A673 (cell line): ENCODE measurements around the gene MEGF10. TPM values are rescaled to one million over a fixed set of nuclear protein-coding genes. Genes with fewer than 3 reads are reported as not detected.
"Not testable (repeated sequence)": the region's sequence is repeated elsewhere in the genome, so short reads cannot be mapped to it uniquely, and the experiment has no call there.

Experiments
- BruUV-seq: library from RNA; stranded (reverse); fragments of 400-500 nt; replicated peaks from 2 replicates; lab custom pipeline; 2021; lab: Mats Ljungman, UMichigan
- CTCF ChIA-PET: fragments of 300-600 bp; sonication (Branson Sonifier 250); formaldehyde crosslinking; loops from one replicate; lab custom pipeline; 2022; ENCODE audit warnings: antibody characterized with exemption; lab: Charles Lee
- POLR2A ChIA-PET: fragments of 300-600 bp; sonication (Branson Sonifier 250); formaldehyde crosslinking; loops from one replicate; lab custom pipeline; 2022; ENCODE audit warnings: antibody characterized with exemption; ENCODE audit not compliant: low non-redundant PET; lab: Charles Lee
- DNase-seq: peaks from one replicate; pipeline ENCODE4 v3.0.0-alpha.2; 2015; ENCODE audit warnings: low spot score
- H3K27ac ChIP-seq: fragments of 200-600 bp; sonication (generic); 2 replicates; pipeline ENCODE4 v1.5.1; 2016; ENCODE audit warnings: mixed run types, low read depth, mild to moderate bottlenecking, mixed read lengths, antibody characterized with exemption, low read length; ENCODE audit not compliant: poor library complexity, severe bottlenecking
- H3K27me3 ChIP-seq: fragments of 200-600 bp; sonication (generic); replicated peaks from 2 replicates; pipeline ENCODE4 v1.6.1; 2017; ENCODE audit warnings: mixed run types, low read depth, mild to moderate bottlenecking, mixed read lengths, antibody characterized with exemption, low read length; ENCODE audit not compliant: insufficient read depth, poor library complexity
- H3K36me3 ChIP-seq: fragments of 200-600 bp; sonication (generic); 2 replicates; pipeline ENCODE4 v1.6.1; 2016; ENCODE audit warnings: mixed run types, mild to moderate bottlenecking, mixed read lengths, antibody characterized with exemption, low read length; ENCODE audit not compliant: insufficient read depth, poor library complexity, severe bottlenecking
- H3K4me1 ChIP-seq: fragments of 200-600 bp; sonication (generic); 2 replicates; pipeline ENCODE4 v1.6.1; 2017; ENCODE audit warnings: mixed run types, mild to moderate bottlenecking, mixed read lengths, antibody characterized with exemption, low read length; ENCODE audit not compliant: insufficient read depth, poor library complexity, severe bottlenecking
- H3K4me3 ChIP-seq: fragments of 200-600 bp; sonication (generic); 2 replicates; pipeline ENCODE4 v1.5.1; 2016; ENCODE audit warnings: low read depth, mixed run types, mild to moderate bottlenecking, mixed read lengths, low read length; ENCODE audit not compliant: poor library complexity, severe bottlenecking
- H3K9me3 ChIP-seq: fragments of 200-600 bp; sonication (generic); 2 replicates; pipeline ENCODE4 v1.6.1; 2016; ENCODE audit warnings: mixed run types, low read depth, mild to moderate bottlenecking, mixed read lengths, antibody characterized with exemption, low read length; ENCODE audit not compliant: poor library complexity, severe bottlenecking
- EZH2 ChIP-seq: fragments of 200-600 bp; sonication (generic); IDR thresholded peaks from 2 replicates; pipeline ENCODE4 v1.6.1; 2017; ENCODE audit warnings: borderline replicate concordance, low read depth, mild to moderate bottlenecking, mixed read lengths, antibody characterized with exemption, low read length; ENCODE audit not compliant: poor library complexity, severe bottlenecking
- intact Hi-C: fragments of 100-400 bp; cut with micrococcal nuclease; formaldehyde crosslinking; loops from one replicate; pipeline ENCODE4 v1.10.0; 2022; ENCODE audit not compliant: unreplicated experiment
- total RNA-seq: library from RNA; stranded (reverse); gene quantifications from 2 replicates; pipeline ENCODE4 v1.2.3, GENCODE V29; 2021
- TF ChIP-seq, protein P1 (sequence below): fragments of 300-800, 200-600 bp; sonication (generic); conservative IDR thresholded peaks from 2 replicates; pipeline ENCODE4 v1.5.1; 2017; ENCODE audit warnings: low read depth, mild to moderate bottlenecking, antibody characterized with exemption, low read length, moderate library complexity, mixed read lengths

The MEGF10 gene
- total RNA-seq, 1 experiment from 2014 or later = 0.71 TPM

DNA sequence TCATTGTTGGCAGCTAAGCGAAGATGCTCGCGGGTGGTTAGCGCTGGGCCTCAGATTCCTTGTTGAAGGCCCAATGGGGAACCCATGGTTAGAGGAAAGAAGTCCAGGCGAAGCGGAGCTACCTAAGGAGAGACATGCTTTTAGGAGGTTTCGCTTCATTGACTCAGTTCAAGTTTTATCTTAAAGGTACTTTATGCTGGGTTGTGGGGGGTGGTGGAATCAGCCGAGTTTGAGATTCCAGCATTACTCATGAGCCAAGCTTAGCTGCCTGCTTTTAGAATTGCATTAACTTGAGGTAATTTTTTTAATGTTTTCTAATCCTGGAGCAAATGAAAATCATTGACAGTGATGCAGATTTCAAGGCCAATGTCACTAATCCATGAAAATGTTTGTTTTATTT, 16.1 kb downstream of the MEGF10 start:
- Histone ChIP-seq H3K27ac (no peak overlapping the region), H3K27me3 (no peaks in the 10 kb centered on the region), H3K36me3 (no peaks in the 10 kb centered on the region), H3K4me1 (no peaks in the 10 kb centered on the region), H3K9me3 (no peaks in the 10 kb centered on the region), H3K4me3 (no peak overlapping the region)
- no TSS peak for BruUV-seq
- CTCF ChIA-PET = no interaction called here
- POLR2A ChIA-PET = no interaction called here
- DNase-seq = no peak
- intact Hi-C loops = no loop called here
- TF ChIP-seq EZH2 = no peak
- TF ChIP-seq, protein P1, sequence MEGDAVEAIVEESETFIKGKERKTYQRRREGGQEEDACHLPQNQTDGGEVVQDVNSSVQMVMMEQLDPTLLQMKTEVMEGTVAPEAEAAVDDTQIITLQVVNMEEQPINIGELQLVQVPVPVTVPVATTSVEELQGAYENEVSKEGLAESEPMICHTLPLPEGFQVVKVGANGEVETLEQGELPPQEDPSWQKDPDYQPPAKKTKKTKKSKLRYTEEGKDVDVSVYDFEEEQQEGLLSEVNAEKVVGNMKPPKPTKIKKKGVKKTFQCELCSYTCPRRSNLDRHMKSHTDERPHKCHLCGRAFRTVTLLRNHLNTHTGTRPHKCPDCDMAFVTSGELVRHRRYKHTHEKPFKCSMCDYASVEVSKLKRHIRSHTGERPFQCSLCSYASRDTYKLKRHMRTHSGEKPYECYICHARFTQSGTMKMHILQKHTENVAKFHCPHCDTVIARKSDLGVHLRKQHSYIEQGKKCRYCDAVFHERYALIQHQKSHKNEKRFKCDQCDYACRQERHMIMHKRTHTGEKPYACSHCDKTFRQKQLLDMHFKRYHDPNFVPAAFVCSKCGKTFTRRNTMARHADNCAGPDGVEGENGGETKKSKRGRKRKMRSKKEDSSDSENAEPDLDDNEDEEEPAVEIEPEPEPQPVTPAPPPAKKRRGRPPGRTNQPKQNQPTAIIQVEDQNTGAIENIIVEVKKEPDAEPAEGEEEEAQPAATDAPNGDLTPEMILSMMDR = no peak

DNA sequence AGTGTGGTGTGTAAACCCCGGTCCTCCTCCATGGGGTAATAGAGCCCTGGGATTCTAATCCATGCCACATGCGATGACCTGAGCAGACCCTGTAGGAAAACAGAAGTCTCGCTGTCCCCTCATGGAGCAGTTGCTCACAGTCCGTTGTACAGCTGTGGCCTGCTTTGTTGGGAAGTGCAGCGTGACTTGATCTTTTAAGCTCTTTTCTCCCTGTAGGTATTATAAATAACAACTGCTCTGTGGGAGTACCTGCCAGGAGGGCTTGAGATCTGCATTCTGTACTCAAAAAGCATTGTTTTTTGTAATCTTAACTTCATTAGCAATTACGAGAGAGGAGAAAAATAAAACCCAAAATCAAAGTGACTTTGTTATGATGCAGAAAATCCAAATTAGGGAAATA, 17.3 kb downstream of the MEGF10 start:
- no peak for TF ChIP-seq EZH2
- TF ChIP-seq, protein P1 = no peak
- H3K9me3 ChIP-seq = no peaks in the 10 kb centered on the region
- BruUV-seq = no TSS peak
- no peak overlapping the region for H3K27ac ChIP-seq
- no peak overlapping the region for H3K4me3 ChIP-seq
- intact Hi-C loops = no loop called here
- ChIA-PET POLR2A (no interaction called here), CTCF (no interaction called here)
- no peaks in the 10 kb centered on the region for H3K36me3 ChIP-seq
- no peaks in the 10 kb centered on the region for H3K27me3 ChIP-seq
- no peaks in the 10 kb centered on the region for H3K4me1 ChIP-seq
- DNase-seq = no peak

DNA sequence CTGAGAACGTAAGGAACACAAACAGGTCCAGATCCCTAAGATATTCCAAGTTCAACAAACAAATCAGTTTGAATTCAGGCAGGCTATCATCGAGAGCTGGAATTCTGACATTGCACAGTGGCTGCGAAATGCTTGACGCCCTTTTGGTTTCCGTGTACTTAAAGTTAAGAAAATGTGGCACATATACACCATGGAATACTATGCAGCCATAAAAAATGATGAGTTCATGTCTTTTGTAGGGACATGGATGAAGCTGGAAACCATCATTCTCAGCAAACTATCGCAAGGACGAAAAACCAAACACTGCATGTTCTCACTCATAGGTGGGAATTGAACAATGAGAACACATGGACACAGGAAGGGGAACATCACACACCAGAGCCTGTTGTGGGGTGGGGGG, 17.7 kb downstream of the MEGF10 start:
- H3K4me3 ChIP-seq, H3K4me1 ChIP-seq, H3K36me3 ChIP-seq, H3K9me3 ChIP-seq, H3K27me3 ChIP-seq, intact Hi-C loops, DNase-seq, POLR2A ChIA-PET, CTCF ChIA-PET, BruUV-seq, H3K27ac ChIP-seq: not testable (repeated sequence)

DNA sequence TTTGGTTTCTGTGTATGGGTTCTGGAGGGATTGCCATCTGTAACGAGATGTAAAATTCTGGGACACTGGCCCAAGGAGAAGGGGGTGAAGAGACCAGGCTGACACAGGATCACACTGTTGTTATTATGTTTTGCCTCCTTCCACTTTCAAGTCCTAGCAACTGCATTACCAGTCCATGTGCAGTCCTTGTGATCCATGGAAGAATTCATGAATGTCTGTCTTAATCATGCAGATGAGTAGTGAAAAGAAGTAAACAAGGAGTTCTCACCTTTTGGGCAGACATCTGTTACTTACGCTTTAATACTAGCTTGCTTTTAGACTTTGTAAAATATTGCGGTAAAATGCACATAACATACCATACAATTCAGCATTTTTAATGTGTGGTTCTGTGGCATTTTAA, 18.3 kb downstream of the MEGF10 start:
- H3K4me3 ChIP-seq = no peak overlapping the region
- BruUV-seq = no TSS peak
- ChIA-PET CTCF (no interaction called here), POLR2A (no interaction called here)
- no peak overlapping the region for H3K27ac ChIP-seq
- DNase-seq = no peak
- no peaks in the 10 kb centered on the region for H3K27me3 ChIP-seq
- intact Hi-C loops = no loop called here
- no peak for TF ChIP-seq EZH2
- TF ChIP-seq, protein P1 = no peak
- no peaks in the 10 kb centered on the region for H3K9me3 ChIP-seq
- no peaks in the 10 kb centered on the region for H3K36me3 ChIP-seq
- H3K4me1 ChIP-seq = peaks cover under 1% of the 10 kb centered on the region
